ENCODE data around the gene MYORG.

Gene MYORG

DNA sequence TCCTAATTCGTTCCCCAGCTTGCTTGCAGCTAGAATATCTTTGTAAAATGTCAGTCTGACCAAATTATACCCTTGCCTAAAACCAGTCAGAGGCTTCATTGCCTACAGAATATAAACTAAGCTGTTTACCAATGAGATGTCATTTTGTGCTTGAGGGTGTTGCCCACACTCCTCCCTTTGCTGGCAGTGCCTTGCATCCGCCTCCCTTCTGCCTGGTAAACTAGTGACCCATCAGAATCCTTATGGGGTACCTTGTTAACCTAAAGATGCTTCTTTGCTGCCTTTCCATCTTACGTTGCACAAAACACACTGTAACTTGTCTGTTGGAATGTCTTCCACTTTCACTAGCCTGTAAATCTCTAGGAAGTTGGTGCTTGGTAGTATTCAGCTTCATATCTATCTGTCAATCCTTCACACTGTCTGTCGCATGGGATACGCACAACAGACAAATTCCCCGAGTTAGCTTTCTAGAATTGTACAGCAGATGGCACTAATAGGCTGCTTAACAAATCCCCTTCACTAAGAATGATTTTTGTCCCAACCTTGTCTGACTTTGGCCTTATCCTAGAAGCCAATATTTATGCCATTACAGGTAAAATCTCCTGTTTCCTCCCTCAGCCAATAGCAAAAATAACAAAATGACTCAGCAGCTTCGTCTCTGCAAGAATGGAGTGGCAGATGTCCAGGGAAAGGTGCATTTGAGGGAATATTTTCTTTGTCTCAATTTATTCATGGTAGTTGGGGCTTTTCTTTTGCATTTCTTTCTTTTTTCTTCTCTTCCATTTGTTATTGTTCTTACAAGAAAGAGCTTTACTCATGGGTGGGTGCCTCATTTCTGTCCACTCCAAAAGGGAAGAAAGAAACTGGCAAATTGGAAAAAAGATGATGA lies 44.4 kb downstream of the MYORG start:
- DNase-seq = peak in 1 of 2 experiments; percentile 17

DNA sequence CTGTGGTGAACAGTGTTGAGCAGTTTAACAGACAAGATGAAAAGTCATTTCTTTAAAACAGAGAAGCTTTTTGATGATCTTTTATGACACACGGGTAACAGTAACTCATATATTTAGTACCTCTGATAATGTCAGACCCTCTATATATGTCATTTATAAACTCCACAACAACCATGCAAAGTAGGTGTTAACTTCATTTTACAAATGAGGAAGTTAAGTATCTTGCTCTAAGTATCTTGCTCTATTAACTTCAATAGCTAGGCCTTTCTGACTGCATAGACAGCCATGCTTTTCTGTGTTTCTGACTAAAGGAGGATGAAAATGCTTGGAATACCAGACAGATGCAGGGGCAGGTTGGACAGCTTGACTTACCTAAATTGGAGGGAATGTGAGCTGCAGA lies 45.5 kb downstream of the MYORG start:
- no peak for DNase-seq

DNA sequence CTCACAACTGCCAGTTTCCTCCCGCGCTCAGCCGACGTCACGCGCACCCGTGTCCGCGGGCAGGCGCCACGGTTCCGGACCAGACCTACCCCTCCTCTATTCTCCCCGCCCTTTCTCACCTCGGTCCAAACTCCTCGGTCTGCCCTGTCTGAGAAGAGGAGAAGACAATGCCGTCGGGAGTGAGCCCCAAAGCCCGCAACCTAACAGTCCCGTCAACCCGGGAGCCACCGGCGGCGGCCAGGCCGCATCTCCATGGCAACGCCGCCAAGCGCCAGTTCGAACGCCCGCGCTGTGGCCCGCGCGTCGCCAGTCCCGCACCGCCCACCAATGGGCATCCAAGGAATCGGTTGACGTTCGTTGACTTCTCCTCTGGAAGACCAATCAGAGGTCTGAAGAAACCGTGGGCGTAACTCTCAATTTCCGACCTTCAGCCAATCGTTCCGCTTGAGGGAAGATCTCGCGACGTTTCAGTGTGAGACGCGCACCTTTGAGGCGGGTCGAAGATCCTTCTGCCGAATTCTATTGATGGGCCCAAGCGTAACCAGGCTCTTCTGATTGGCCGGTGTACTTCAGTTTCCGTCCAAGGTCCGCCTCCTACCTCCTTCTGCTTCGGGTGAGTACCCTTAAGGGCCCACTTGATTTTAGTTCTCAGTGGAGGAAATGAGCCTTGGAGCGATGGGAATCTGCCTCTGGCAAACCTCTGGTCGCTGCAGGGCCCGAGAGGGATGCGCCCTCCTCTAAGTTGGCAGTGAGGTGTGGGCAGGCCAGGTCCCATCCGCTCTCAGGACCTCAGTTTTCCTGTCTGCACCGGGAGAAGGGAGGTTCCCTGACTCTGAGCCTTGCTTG lies 47.5 kb downstream of the MYORG start, which contains the start of the genes KIF24 and NUDT2:
Gene KIF24, minus strand, starts transcription at position 282 of the 846 bp plus-strand sequence. CDS start 17,922 bp downstream, outside the sequence.
Gene NUDT2, plus strand, starts transcription at position 583 of the 846 bp plus-strand sequence. CDS start 9,471 bp downstream, outside the sequence.
- DNase-seq = peak; percentile 96 to 98

DNA sequence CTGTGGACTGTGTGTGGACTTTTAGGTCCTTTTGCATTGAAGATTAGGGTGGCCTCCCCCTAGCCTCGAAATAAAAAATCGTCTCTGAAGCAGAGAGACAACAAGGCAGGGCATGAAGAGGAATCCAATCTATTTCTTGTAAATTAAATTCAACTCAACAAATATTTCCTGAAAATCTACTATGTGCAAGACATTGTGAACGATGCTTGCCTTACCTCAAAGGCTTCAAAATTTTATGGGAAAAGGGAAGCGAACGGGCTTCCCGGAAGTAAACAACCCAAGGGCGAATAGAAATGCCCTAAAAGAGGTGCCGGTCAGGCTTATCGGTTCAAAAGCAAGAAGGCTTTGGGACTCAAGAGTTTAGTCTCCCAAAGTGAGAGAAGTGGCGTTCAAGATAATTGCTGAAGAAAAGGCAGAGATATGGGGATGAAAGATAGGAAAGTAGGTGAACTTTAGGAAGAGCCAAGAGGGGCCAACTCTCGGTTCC lies 48.2 kb downstream of the MYORG start:
- DNase-seq = peak in 1 of 2 experiments; percentile 52

DNA sequence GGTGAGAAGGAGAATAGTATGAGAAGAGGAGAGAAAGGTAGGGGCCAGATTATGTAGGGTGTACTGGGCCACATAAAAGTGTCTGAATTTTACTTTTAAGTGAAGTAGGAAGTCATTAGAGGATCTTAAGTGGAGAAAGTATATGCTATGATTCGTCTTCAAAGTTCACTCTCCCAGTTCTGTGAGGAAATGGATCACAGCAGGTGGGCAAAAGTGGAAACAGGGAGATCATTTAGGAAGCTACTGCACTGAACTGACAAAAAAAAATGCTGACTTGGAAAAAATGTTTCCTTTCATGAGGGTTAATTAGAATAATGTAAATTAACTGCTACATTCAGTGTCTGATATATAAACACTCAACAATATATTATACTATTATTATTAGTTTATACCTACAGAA lies 50.0 kb downstream of the MYORG start:
- no peak for DNase-seq

DNA sequence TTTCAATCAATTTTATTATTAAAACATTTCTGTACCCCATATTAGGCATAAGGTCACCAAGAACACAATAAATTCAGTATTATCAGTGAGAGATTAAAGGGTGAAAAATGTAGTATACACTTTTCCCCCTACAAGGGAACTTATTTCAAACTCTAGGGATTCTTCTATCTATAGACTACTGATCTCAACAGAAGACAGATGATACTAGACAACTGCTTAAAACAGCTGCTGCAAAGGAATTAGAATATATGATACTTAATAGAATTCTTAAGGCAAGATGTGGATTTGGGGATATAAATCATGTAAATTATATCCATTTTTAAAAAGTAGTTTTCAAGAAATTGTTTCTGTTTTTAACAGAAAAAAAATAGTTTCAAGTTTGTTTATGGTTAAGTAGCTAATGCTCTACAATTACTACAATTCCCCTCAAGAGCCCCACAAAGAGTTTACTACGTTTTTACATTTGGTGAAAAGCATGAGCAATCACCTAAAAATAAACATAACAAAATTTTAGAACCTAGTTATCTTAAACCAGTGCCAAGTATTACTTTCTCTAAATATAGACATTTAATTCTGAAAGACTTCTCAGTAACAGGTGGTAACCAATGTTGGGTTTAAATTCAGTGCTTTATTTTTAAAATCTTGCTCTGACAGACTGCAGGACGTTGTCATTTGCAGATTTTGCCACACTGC lies 53.7 kb downstream of the MYORG start:
- DNase-seq = no peak

DNA sequence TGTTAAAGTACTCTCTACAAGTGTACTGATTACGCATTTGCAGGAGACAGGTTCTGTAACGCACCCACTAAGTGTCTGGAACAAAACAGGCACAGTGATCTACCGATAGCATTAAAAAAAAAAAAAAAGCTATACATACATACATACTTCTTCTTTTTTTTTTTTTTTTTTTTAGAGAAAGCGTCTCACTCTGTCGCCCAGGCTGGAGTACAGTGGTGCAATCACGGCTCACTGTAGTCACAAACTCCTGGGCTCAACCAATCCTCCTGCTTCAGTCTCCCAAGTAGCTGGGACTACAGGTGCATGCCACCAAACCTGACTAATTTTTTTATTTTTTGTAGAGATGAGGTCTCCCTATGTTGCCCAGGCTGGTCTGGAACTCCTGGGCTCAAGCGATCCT lies 55.2 kb downstream of the MYORG start:
- DNase-seq = no peak

DNA sequence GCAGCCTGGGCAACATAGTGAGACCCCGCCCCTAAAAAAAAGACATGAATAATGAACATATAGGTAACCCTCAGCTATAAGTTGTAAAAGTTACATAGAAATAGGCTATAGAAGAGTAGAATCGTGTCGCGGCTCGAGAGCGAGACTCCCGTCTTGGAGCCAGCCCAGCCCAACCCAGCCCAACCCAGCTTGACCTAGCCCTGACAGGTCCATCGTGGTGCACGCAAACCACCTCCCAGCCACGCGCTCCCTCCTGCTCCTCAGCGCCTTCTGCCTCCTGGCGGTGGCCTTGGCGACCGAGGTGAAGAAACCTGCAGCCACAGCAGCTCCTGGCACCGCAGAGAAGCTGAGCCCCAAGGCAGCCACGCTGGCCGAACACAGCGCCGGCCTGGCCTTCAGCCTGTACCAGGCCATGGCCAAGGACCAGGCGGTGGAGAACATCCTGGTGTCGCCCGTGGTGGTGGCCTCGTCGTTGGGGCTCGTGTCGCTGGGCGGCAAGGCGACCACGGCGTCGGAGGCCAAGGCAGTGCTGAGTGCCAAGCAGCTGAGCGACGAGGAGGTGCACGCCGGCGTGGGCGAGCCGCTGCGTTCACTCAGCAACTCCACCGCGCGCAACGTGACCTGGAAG lies 58.4 kb downstream of the MYORG start:
- DNase-seq = no peak

DNA sequence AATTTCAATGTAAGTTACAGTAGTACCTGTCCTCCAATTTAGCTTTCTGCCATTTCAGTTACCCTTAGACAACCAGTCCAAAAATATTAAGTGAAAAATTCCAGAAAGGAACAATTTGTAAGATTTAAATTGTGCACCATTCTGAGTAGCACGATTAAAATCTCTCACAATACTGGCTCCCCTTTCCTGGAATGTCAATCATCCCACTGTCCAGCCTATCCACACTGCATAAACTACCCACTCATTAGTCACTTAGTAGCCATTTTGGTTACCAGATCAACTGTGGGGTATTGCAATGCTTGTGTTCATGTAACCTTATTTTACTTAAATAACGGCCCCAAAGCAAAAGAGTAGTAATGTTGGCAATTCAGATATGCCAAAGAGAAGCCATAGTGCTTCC lies 59.3 kb downstream of the MYORG start:
- DNase-seq = no peak
